Stimulated activated effector memory CD8-positive, alpha-beta T cell treated with anti-CD3 and anti-CD28 coated beads, Interleukin-12 subunit alpha, Interleukin-12 subunit beta, amount 100 ng/mL, for 72 hours (primary cell): ENCODE data around the gene MREG.
"Not testable (repeated sequence)": the region's sequence is repeated elsewhere in the genome, so short reads cannot be mapped to it uniquely, and the experiment has no call there.

Source experiments
- ATAC-seq: fragments of 150-1000 bp; cut with Tn5 transposase; 2 replicates; pipeline ENCODE4 v1.10.0; 2021
- DNase-seq, 2 donors: peaks; one replicate each; pipeline ENCODE4 v3.0.0; 2021 to 2022; ENCODE audit warnings: low spot score in 2 of 2
- H3K27ac Mint-ChIP-seq: one replicate; pipeline ENCODE4 v1.8.0; 2022; ENCODE audit warnings: mild to moderate bottlenecking, mixed read lengths
- H3K36me3 Mint-ChIP-seq: one replicate; pipeline ENCODE4 v1.8.0; 2022; ENCODE audit warnings: mild to moderate bottlenecking, mixed read lengths
- H3K4me1 Mint-ChIP-seq: one replicate; pipeline ENCODE4 v1.8.0; 2022; ENCODE audit warnings: mixed read lengths
- H3K4me3 Mint-ChIP-seq: one replicate; pipeline ENCODE4 v1.8.0; 2022; ENCODE audit warnings: mild to moderate bottlenecking, mixed read lengths
- H3K9me3 Mint-ChIP-seq: one replicate; pipeline ENCODE4 v1.8.0; 2022; ENCODE audit warnings: mixed read lengths

MREG gene

GRCh38 chr2:215931256-215931903, 82.0 kb downstream of the MREG start:
- Mint-ChIP-seq H3K9me3 (no peaks in the 10 kb centered on the region), H3K36me3 (no peaks in the 10 kb centered on the region), H3K4me1 (peaks cover 10% of the 10 kb centered on the region), H3K4me3 (no peak overlapping the region), H3K27ac (no peak overlapping the region)
- ATAC-seq (peak; percentile 70), DNase-seq (peak; percentile 34 to 70)

- H3K4me3 Mint-ChIP-seq, result no peak overlapping the region
- peaks cover 10% of the 10 kb centered on the region for H3K4me1 Mint-ChIP-seq
- no peak overlapping the region for H3K27ac Mint-ChIP-seq
- no peaks in the 10 kb centered on the region for H3K36me3 Mint-ChIP-seq
- no peak for ATAC-seq
- DNase-seq, result no peak
- no peaks in the 10 kb centered on the region for H3K9me3 Mint-ChIP-seq
Observed at GRCh38 chr2:215930505-215931253, 82.7 kb downstream of the MREG start.

- ATAC-seq (peak; percentile 62), DNase-seq (peak in 1 of 2 donors; percentile 48)
- H3K36me3 Mint-ChIP-seq, result no peaks in the 10 kb centered on the region
- H3K9me3 Mint-ChIP-seq, result no peaks in the 10 kb centered on the region
- peaks cover 10% of the 10 kb centered on the region for H3K4me1 Mint-ChIP-seq
- H3K4me3 Mint-ChIP-seq, result no peak overlapping the region
- no peak overlapping the region for H3K27ac Mint-ChIP-seq
Observed at GRCh38 chr2:215929602-215930335, 83.6 kb downstream of the MREG start.

GRCh38 chr2:215928086-215928485, 85.3 kb downstream of the MREG start:
- H3K36me3 Mint-ChIP-seq, result no peaks in the 10 kb centered on the region
- peaks cover 10% of the 10 kb centered on the region for H3K4me1 Mint-ChIP-seq
- ATAC-seq (no peak), DNase-seq (no peak)
- no peak overlapping the region for H3K4me3 Mint-ChIP-seq
- H3K27ac Mint-ChIP-seq, result no peak overlapping the region
- no peaks in the 10 kb centered on the region for H3K9me3 Mint-ChIP-seq

- not testable (repeated sequence) for H3K27ac Mint-ChIP-seq, ATAC-seq, H3K4me3 Mint-ChIP-seq, H3K9me3 Mint-ChIP-seq, H3K36me3 Mint-ChIP-seq, DNase-seq
- peaks cover 10% of the 10 kb centered on the region for H3K4me1 Mint-ChIP-seq
Observed at GRCh38 chr2:215926992-215927391, 86.4 kb downstream of the MREG start.

- Mint-ChIP-seq H3K4me1 (peaks cover 8% of the 10 kb centered on the region), H3K4me3 (no peak overlapping the region), H3K36me3 (no peaks in the 10 kb centered on the region), H3K27ac (no peak overlapping the region), H3K9me3 (no peaks in the 10 kb centered on the region)
- ATAC-seq (no peak), DNase-seq (no peak)
Observed at GRCh38 chr2:215921895-215922294, 91.5 kb downstream of the MREG start.

- Mint-ChIP-seq H3K27ac (peak overlapping the region; percentile 85), H3K36me3 (no peaks in the 10 kb centered on the region), H3K4me3 (no peak overlapping the region), H3K4me1 (peaks cover 9% of the 10 kb centered on the region), H3K9me3 (no peaks in the 10 kb centered on the region)
- DNase-seq (peak; percentile 24 to 64), ATAC-seq (peak; percentile 87)
Observed at GRCh38 chr2:215920244-215921100, 92.9 kb downstream of the MREG start.

- no peak overlapping the region for H3K27ac Mint-ChIP-seq
- H3K4me3 Mint-ChIP-seq, result no peak overlapping the region
- DNase-seq (no peak), ATAC-seq (no peak)
- H3K36me3 Mint-ChIP-seq, result no peaks in the 10 kb centered on the region
- peaks cover 13% of the 10 kb centered on the region for H3K4me1 Mint-ChIP-seq
- H3K9me3 Mint-ChIP-seq, result no peaks in the 10 kb centered on the region
Observed at GRCh38 chr2:215919624-215920243, 93.6 kb downstream of the MREG start.

GRCh38 chr2:215918901-215919599, 94.3 kb downstream of the MREG start:
- Mint-ChIP-seq H3K4me3 (no peak overlapping the region), H3K36me3 (no peaks in the 10 kb centered on the region), H3K27ac (peak overlapping the region; percentile 69), H3K9me3 (no peaks in the 10 kb centered on the region), H3K4me1 (peaks cover 13% of the 10 kb centered on the region)
- ATAC-seq, result no peak
- no peak for DNase-seq

GRCh38 chr2:215917953-215918620, 95.3 kb downstream of the MREG start:
- no peak overlapping the region for H3K4me3 Mint-ChIP-seq
- H3K4me1 Mint-ChIP-seq, result peaks cover 13% of the 10 kb centered on the region
- no peaks in the 10 kb centered on the region for H3K9me3 Mint-ChIP-seq
- peak overlapping the region; percentile 69 for H3K27ac Mint-ChIP-seq
- DNase-seq (no peak), ATAC-seq (peak; percentile 75)
- no peaks in the 10 kb centered on the region for H3K36me3 Mint-ChIP-seq

- H3K4me3 Mint-ChIP-seq, result no peak overlapping the region
- H3K36me3 Mint-ChIP-seq, result no peaks in the 10 kb centered on the region
- no peaks in the 10 kb centered on the region for H3K9me3 Mint-ChIP-seq
- no peak overlapping the region for H3K27ac Mint-ChIP-seq
- DNase-seq (no peak), ATAC-seq (no peak)
- peaks cover 13% of the 10 kb centered on the region for H3K4me1 Mint-ChIP-seq
Observed at GRCh38 chr2:215915441-215915840, 97.9 kb downstream of the MREG start.

- peaks cover 13% of the 10 kb centered on the region for H3K4me1 Mint-ChIP-seq
- H3K9me3 Mint-ChIP-seq, result no peaks in the 10 kb centered on the region
- no peak overlapping the region for H3K4me3 Mint-ChIP-seq
- DNase-seq (no peak), ATAC-seq (no peak)
- no peaks in the 10 kb centered on the region for H3K36me3 Mint-ChIP-seq
- no peak overlapping the region for H3K27ac Mint-ChIP-seq
Observed at GRCh38 chr2:215914777-215915165, 98.6 kb downstream of the MREG start.

- Mint-ChIP-seq H3K4me3 (no peak overlapping the region), H3K4me1 (peaks cover 13% of the 10 kb centered on the region), H3K27ac (no peak overlapping the region), H3K36me3 (no peaks in the 10 kb centered on the region), H3K9me3 (no peaks in the 10 kb centered on the region)
- DNase-seq, result no peak
- no peak for ATAC-seq
Observed at GRCh38 chr2:215914054-215914776, 99.1 kb downstream of the MREG start.
